SJCRH30 (cell line): ENCODE measurements around the gene SSR3. TPM values are rescaled to one million over a fixed set of nuclear protein-coding genes. Genes with fewer than 3 reads are reported as not detected.

Experiments used
- DNase-seq, 2 experiments: peaks; one replicate each; pipeline ENCODE4 v3.0.0-alpha.2; 2015 to 2020
- H3K27ac ChIP-seq: fragments of 250-450 bp; sonication (Bioruptor Pico); 2 replicates; pipeline ENCODE4 v1.5.1; 2020; ENCODE audit warnings: mild to moderate bottlenecking, moderate library complexity
- H3K27me3 ChIP-seq: fragments of 250-450 bp; sonication (Bioruptor Pico); 2 replicates; pipeline ENCODE4 v1.5.1; 2020; ENCODE audit warnings: mild to moderate bottlenecking, moderate library complexity
- H3K36me3 ChIP-seq: fragments of 250-450 bp; sonication (Bioruptor Pico); 2 replicates; pipeline ENCODE4 v1.5.1; 2020; ENCODE audit warnings: mild to moderate bottlenecking, moderate library complexity
- H3K4me1 ChIP-seq: fragments of 250-450 bp; sonication (Bioruptor Pico); 2 replicates; pipeline ENCODE4 v1.5.1; 2020; ENCODE audit warnings: mild to moderate bottlenecking, moderate library complexity
- H3K4me3 ChIP-seq: fragments of 250-450 bp; sonication (Bioruptor Pico); 2 replicates; pipeline ENCODE4 v1.5.1; 2020; ENCODE audit warnings: mild to moderate bottlenecking, moderate library complexity
- H3K9me3 ChIP-seq: fragments of 250-450 bp; sonication (Bioruptor Pico); replicated peaks from 2 replicates; pipeline ENCODE4 v1.5.1; 2020; ENCODE audit warnings: mild to moderate bottlenecking, moderate library complexity
- total RNA-seq: library from RNA; depleted of rRNA; stranded (reverse); fragments of >200 nt; shearing (Covaris generic); gene quantifications from 2 replicates; pipeline ENCODE4 v1.2.3, GENCODE V29; 2014

Gene SSR3
- total RNA-seq, 1 experiment from 2014 or later = 149 TPM

DNA sequence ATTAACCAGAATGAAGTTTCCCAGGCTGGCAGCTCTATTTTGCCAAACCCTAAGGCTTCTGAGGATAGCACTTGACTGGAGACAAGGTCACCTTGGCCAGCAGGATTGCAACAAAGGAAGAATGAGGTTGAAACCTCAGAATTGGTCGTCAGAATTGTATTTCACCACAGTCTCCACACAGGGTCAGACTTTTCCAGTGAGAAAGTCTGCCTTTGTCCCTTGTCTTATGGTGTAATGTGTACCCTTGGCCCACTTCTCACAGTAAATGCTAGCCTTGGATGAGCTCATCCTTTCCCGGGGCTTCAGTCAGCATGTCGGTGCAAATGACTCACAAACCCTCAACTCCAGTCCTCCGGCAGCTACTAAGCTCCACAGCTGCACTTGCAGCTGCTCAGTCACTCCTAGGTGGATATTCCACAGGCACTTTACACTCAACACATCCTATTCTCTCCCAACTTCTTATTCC lies 19.7 kb downstream of the SSR3 start:
- peak; percentile 93 to 96 for DNase-seq
- Histone ChIP-seq H3K36me3 (0 out of 2 replicates have a peak, but pooled peaks cover 8% of the 10 kb centered on the region), H3K4me1 (peaks cover 25% of the 10 kb centered on the region), H3K9me3 (no peaks in the 10 kb centered on the region), H3K27ac (peak overlapping the region; percentile 87), H3K27me3 (no peaks in the 10 kb centered on the region), H3K4me3 (no peak overlapping the region)

DNA sequence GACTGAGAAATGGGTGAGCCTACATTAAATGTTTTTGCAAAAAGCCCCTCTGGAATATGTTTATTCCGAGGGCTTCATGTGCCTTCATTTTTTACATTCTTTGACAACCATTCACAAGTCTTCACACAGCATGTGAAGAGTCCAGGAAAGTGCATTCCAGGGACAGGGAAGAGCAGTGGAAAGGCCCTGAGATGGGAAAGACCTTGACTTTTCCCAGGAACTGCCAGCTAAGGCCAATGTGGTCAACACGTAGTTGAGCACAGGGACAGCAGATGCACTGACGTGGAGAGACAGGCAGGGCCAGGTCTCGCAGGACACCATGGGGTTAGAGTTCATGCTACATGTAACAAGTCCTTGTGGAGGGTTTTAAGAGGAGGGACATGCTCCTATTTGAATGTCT lies 21.7 kb downstream of the SSR3 start:
- Histone ChIP-seq H3K4me1 (peaks cover 25% of the 10 kb centered on the region), H3K27me3 (no peaks in the 10 kb centered on the region), H3K4me3 (no peak overlapping the region), H3K36me3 (no peaks in the 10 kb centered on the region), H3K9me3 (no peaks in the 10 kb centered on the region), H3K27ac (no peak overlapping the region)
- DNase-seq = no peak

DNA sequence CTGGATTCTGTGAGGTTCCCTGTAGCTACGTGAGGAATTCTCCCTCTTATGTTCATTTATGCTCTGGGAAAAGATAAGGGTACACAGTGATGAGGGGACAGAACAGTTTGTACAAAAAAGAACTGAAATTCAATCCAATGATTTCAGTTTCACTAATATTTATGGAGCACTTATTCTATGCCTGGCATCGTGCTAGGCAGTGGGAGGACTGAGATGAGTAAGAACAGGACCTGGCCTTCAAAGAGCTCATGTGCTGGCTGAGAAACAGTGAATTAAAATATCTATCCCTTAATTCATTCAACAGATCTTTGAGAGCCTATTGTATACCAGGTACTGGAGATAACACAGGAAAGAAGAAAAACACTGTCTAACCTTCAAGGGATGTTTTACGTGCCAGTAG lies 22.2 kb downstream of the SSR3 start:
- peaks cover 25% of the 10 kb centered on the region for H3K4me1 ChIP-seq
- no peaks in the 10 kb centered on the region for H3K27me3 ChIP-seq
- no peaks in the 10 kb centered on the region for H3K36me3 ChIP-seq
- H3K4me3 ChIP-seq = no peak overlapping the region
- H3K27ac ChIP-seq = no peak overlapping the region
- H3K9me3 ChIP-seq = no peaks in the 10 kb centered on the region
- no peak for DNase-seq

DNA sequence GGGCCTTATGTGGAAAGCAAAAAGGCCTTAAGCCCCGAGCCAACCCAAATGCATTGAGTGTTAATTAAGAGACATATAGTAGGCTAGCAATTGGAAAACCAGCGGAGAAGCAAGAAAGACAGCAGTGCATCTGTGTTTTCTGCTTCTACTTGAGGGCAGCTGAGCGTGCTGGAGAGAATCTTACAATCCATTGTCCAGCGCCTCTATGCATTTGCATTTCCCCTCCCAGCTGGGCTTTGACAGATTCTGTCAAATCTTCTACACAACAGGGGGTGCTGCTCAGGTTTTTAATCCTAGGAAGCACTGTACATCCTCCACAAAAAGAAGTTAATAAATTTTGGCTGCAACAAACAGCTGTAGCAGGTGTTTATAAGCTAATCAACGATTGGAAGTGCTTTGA lies 23.9 kb downstream of the SSR3 start:
- Histone ChIP-seq H3K27ac (no peak overlapping the region), H3K4me1 (peaks cover 13% of the 10 kb centered on the region), H3K27me3 (no peaks in the 10 kb centered on the region), H3K36me3 (no peaks in the 10 kb centered on the region), H3K9me3 (no peaks in the 10 kb centered on the region), H3K4me3 (no peak overlapping the region)
- DNase-seq = no peak

DNA sequence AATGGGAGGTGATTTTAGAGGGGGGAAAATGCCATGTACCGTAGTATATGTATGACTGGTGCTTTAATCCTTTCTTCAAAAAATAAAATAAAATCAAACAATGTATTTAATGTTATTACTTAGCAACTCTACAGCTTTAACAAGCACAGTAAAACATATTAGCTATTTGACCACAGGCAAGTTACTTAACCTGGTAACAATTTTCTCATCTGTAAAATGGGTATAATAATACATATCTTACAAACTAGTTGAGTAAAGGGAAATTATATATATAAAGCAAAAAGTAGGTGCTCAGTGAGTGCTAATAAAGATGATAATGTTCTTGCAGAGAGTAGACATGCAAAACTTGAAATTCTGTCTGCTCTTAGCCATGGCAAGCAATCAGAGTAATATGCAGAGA lies 27.9 kb downstream of the SSR3 start:
- no peak for DNase-seq
- Histone ChIP-seq H3K27me3 (no peaks in the 10 kb centered on the region), H3K9me3 (no peaks in the 10 kb centered on the region), H3K4me3 (no peak overlapping the region), H3K36me3 (no peaks in the 10 kb centered on the region), H3K4me1 (peaks cover 7% of the 10 kb centered on the region; the same call in 1 of the 2 replicates), H3K27ac (no peak overlapping the region)

DNA sequence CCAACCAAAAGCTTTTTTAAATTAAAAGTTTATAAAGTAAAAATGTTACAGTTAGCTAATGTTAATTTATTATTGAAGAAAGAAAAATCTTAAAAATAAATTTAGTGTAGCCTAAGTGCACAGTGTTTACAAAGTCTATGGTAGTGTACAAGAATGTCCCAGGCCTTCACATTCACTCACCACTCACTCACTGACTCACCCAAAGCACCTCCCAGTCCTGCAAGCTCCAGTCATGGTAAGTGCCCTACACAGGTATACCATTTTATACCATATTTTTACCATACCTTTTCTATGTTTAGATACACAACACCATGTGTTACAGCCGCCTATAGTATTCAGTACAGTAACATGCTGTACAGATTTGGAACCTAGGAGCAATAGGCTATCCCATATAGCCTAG lies 29.1 kb downstream of the SSR3 start:
- Histone ChIP-seq H3K9me3 (no peaks in the 10 kb centered on the region), H3K4me1 (peaks cover 7% of the 10 kb centered on the region; the same call in 1 of the 2 replicates), H3K27ac (no peak overlapping the region), H3K36me3 (no peaks in the 10 kb centered on the region), H3K4me3 (no peak overlapping the region), H3K27me3 (no peaks in the 10 kb centered on the region)
- DNase-seq = no peak

DNA sequence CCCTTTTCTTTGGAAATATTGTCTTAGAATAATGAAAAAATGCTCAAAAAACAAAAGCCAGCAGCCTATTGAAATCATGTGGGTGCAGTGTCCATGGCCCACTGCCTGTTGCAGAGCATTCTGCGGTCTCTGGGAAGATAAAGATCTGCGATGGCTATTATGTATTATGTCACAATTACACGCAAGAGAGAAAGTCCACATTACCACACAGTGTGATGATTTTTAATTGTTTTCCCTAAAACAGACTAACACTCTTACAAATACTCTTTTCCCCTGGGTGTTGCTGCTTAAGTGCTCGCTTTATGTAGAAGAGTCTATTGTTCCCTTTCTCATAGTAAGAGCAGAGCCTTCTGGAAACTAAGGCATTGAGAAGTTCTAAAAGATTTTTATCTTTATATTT lies 32.2 kb downstream of the SSR3 start:
- Histone ChIP-seq H3K4me1 (peaks cover 7% of the 10 kb centered on the region; the same call in 1 of the 2 replicates), H3K36me3 (no peaks in the 10 kb centered on the region), H3K4me3 (no peak overlapping the region), H3K9me3 (no peaks in the 10 kb centered on the region), H3K27ac (peak overlapping the region; percentile 41), H3K27me3 (no peaks in the 10 kb centered on the region)
- peak in 1 of 2 experiments; percentile 33 for DNase-seq

DNA sequence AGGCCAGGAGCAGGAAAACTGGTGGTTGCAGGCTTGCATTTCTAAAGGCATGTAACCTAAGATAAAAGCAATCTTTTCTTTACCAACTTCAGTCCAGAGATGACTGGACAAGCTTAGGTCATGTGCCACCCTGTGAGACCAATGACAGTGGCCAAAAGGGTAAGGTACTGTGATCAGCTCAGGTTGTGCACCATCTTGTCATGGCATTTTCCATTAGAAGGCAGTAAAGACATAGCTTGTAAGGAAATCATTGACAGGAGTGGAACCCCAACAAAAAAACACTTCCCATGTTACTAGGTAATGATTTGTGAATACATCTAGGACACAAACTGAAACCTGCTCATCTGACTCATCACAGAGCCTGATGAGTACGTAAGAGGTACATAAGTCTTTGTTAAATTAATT lies 35.2 kb downstream of the SSR3 start:
- Histone ChIP-seq H3K9me3 (no peaks in the 10 kb centered on the region), H3K27me3 (no peaks in the 10 kb centered on the region), H3K4me3 (no peak overlapping the region), H3K4me1 (peaks cover 7% of the 10 kb centered on the region; the same call in 1 of the 2 replicates), H3K36me3 (no peaks in the 10 kb centered on the region), H3K27ac (no peak overlapping the region)
- DNase-seq = no peak

DNA sequence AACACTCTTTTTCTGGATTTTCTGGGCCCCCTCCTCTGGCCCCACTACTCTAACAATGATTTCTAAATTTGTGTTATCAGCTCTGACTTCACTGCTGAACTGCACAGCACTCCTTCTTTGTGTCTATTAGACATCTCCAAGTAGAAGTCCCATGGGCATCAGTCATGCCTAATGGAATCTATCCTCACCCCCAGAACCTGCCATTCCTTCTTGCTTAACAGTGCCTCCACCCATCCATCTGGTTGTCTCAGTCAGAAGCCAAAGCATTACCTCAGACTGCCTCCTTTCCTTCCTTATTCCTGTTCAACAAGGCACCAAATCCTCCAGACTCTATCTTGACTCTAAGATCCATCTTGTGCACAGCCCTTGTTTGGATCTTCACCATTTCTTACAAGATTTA lies 36.2 kb downstream of the SSR3 start:
- Histone ChIP-seq H3K9me3 (no peaks in the 10 kb centered on the region), H3K27ac (no peak overlapping the region), H3K27me3 (no peaks in the 10 kb centered on the region), H3K36me3 (no peaks in the 10 kb centered on the region), H3K4me1 (peaks cover 7% of the 10 kb centered on the region; the same call in 1 of the 2 replicates), H3K4me3 (no peak overlapping the region)
- no peak for DNase-seq

DNA sequence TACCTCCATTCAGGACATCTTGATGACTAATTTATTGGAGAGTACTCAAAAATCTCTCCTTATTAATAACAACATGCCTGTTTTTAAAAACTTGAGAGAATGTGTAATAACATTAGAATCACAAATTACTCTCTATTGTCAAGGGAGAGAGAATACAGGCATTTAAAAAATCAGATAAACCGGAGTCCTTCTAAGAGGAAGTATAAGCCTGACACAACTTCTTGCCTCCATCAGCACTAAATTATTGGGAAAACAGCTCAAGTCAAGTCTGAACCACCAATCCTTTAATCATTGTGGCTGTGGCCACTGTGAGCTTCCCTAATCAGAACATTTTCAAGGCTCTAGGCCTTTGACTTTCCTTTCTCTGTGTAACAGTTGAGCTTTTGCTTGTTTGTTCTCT lies 38.0 kb downstream of the SSR3 start:
- Histone ChIP-seq H3K27me3 (no peaks in the 10 kb centered on the region), H3K36me3 (no peaks in the 10 kb centered on the region), H3K4me3 (no peak overlapping the region), H3K9me3 (no peaks in the 10 kb centered on the region), H3K27ac (no peak overlapping the region), H3K4me1 (no peaks in the 10 kb centered on the region)
- DNase-seq = no peak

DNA sequence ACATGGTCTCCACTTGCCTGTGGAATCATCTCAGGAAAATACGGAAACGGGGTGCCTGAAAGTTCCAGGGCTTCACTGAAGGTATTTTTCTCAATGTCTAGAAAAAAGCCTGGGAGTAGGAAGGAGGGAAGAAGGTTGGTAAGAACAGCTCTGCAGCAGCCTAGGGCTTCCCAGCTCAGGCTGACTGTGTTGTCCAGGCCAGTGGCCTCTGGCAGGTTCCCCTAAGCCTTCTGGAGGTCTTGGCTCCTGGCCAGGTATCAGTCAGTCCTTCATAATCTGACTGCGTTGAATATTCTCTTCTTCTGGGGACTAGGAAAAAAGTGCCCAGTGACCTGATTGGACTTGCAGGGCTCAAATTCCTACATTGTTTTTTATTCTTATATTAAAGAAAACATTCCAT lies 38.6 kb downstream of the SSR3 start:
- Histone ChIP-seq H3K4me1 (no peaks in the 10 kb centered on the region), H3K4me3 (no peak overlapping the region), H3K9me3 (no peaks in the 10 kb centered on the region), H3K36me3 (no peaks in the 10 kb centered on the region), H3K27me3 (no peaks in the 10 kb centered on the region), H3K27ac (no peak overlapping the region)
- DNase-seq = no peak

DNA sequence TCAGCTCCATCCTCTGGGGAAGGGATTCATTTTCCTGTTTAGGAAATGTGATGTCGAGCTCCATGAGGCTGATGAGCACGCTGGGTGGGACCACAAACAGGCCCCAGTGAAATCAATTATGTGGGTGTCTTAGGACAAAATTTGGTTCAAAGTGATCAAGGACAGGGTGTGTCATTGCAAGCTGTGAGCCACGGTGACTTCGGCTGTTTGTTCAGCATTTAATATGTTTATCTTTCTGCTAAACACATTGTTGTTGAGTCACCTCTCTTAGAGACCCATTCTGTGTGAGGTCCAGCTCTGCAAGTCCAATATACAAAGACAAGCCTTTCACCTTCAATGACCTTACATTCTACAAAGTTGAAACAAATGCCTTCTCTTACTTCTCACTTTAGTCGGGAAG lies 41.3 kb downstream of the SSR3 start:
- Histone ChIP-seq H3K27ac (no peak overlapping the region), H3K36me3 (no peaks in the 10 kb centered on the region), H3K9me3 (no peaks in the 10 kb centered on the region), H3K4me1 (no peaks in the 10 kb centered on the region), H3K27me3 (no peaks in the 10 kb centered on the region), H3K4me3 (no peak overlapping the region)
- no peak for DNase-seq

DNA sequence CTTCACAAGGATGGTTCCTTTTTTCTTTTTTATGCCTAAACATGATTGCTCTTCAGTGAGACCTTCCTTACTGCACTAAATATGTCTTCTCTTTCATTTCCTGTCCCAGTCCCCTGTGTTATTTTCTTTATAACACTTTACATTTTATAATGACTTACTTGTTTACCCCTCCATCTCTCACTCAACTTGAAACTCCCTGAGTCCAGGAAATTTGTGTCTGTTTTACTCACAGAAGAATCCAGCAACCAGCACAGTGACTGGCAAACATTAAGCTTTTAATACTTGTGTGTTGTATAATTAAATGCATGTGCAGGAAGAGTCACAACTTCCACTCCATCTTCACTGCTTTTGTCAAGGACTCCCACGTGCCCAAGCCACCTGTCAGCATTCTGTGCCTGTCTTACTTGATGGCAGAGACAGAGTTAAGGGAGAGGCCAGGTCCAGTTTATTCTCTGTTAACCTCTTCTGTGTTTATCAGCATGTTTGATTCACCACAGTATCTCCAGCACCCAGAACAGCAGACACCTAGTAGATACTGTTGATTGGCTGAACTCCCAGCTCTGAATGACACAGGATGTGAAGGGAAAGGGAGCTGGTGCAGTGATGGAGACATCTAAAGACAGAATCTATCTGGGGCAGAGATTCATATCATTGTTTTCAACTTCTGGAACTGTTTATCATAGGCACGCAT lies 42.8 kb downstream of the SSR3 start:
- no peaks in the 10 kb centered on the region for H3K36me3 ChIP-seq
- no peaks in the 10 kb centered on the region for H3K9me3 ChIP-seq
- no peak for DNase-seq
- H3K4me1 ChIP-seq = no peaks in the 10 kb centered on the region
- H3K27ac ChIP-seq = no peak overlapping the region
- no peaks in the 10 kb centered on the region for H3K27me3 ChIP-seq
- no peak overlapping the region for H3K4me3 ChIP-seq

DNA sequence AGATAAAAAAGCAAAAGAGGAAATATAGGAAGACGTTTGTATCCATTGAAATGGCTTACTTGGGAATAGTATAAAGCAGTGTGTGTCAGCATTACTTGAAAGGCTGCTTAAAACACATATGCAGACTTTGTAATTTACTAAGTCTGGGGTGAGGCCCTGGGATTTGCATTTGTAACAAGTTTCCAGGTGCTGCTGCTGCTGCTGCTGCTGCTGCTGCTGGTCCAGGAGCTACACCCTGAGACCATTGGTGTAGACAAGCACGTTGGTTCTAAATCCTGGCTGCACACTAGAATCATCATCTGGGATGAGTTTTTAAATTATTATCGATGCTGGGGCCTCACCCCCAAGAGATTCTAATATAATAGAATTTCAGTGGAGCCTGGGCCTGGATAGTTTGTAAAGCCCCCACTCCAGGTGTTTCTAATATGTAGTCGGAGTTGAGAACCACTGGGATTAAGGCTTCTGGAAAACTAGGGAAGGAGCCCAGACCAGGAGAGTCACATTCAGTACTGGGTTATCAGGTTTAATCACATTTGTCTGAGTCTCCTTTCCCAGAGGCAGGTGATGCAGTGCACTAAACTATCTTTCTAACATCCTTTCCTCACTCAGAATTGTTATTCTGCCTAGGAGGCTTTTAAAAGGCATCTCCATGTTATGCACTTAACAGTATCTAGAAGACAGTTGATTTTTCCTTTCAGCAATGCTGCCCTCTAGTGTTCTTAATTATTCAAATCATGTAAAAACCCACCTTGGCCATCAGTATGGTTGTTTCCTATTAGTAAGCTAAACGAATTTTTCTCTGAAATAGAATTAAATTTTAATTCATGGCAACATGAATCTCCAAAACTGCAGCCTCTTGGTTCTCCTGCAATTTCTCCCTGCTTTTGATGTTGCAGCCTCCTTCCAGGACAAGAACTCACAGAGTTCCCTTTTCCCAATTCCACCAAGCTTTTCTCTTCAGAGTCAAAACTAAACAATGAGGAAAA lies 45.4 kb downstream of the SSR3 start:
- Histone ChIP-seq H3K4me3 (no peak overlapping the region), H3K36me3 (no peaks in the 10 kb centered on the region), H3K27me3 (no peaks in the 10 kb centered on the region), H3K27ac (no peak overlapping the region), H3K4me1 (no peaks in the 10 kb centered on the region), H3K9me3 (no peaks in the 10 kb centered on the region)
- DNase-seq = peak in 1 of 2 experiments; percentile 62

DNA sequence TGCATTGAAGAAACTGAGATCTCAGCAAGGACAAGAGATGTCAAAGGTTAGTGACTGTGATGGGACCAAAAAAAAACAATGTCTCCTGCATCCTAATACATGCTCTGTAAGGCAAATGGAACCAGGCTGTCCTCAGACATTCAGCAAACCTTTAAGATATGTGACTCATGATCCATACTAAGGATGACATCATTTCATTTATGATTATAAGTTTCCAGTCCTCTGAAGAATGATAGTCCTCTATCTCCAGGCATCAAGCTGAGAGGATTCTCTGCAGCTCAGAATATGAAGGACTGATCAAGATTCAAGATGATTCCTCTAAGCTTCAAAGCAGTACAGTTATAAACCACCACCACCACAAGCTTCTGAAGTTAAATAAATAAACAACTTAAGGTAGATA lies 47.6 kb downstream of the SSR3 start:
- no peaks in the 10 kb centered on the region for H3K36me3 ChIP-seq
- H3K4me3 ChIP-seq = no peak overlapping the region
- DNase-seq = no peak
- no peak overlapping the region for H3K27ac ChIP-seq
- no peaks in the 10 kb centered on the region for H3K4me1 ChIP-seq
- H3K27me3 ChIP-seq = no peaks in the 10 kb centered on the region
- H3K9me3 ChIP-seq = no peaks in the 10 kb centered on the region
